ENCODE results near the gene ANKRD44.

ANKRD44 gene

DNA sequence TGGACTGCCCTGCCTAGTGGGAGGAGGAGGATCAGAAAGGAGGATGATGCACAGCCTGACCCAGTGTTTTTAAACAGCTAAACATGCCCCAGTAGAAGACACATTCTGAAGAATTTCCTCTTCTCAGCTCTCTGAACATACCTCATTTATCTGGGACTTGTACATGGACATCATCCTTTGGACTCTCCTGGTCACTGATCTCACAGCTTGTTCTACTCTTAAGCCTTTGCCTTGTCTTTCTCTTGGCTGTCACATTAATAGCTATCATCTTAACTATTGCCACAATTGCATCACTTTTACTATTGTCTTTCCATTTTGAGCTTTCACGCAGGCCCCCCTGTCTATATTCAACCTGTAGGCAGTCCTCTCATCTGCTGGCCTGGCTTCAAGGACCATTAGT lies 342.1 kb downstream of the ANKRD44 start:
- H3K4me3 ChIP-seq (ENCODE audit: low read depth, low read length): no peak overlapping the region
- no peaks in the 10 kb centered on the region for H3K27me3 ChIP-seq (ENCODE audit: control insufficient read depth, insufficient read depth, low read length)
- no peaks in the 10 kb centered on the region for H3K36me3 ChIP-seq (ENCODE audit: control insufficient read depth, insufficient read depth, low read length)
- no peak overlapping the region for H3K9ac ChIP-seq (ENCODE audit: low read depth, low read length)
- H3K4me1 ChIP-seq (ENCODE audit: control insufficient read depth, insufficient read depth, low read length): peaks cover 11% of the 10 kb centered on the region
- H3K9me3 ChIP-seq (ENCODE audit: control insufficient read depth, insufficient read depth, low read length): no peaks in the 10 kb centered on the region

DNA sequence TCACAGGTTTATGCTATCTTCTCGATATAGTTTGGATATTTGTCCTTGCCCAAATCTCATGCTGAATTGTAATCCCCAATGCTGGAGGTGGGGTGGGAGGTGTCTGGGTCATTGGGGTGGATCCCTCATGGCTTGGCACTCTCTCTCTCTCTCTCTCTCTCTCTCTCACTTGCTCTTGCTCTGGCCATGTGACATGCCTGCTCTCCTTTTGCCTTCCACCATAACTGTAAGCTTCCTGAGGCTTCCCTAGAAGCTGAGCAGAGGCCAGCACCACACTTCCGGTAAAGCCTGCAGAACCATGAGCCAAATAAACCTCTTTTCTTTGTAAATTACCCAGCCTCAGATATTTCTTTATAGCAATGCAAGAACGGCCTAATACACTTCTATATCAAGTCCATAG lies 342.8 kb downstream of the ANKRD44 start:
- no peak overlapping the region for H3K4me3 ChIP-seq (ENCODE audit: low read depth, low read length)

DNA sequence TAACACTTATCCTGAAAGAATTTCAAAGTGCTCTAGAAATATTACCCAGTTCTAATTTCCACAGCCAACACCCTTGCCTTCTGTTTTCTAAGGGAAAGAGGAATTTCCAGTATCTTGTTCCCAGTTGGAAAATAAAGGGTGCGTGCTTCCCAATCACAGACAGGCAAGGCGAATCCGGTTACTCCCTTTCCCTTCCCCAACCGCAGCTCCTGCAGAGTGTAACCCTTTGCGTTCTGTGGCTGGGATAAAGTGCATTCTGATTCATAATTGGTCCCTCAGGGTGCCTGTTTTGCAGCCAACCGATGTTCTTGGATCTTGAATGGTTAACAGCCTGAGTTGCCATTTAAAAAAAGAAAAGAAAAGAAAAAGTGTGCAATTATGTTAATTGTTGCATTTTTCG lies 343.5 kb downstream of the ANKRD44 start:
- no peak overlapping the region for H3K9ac ChIP-seq (ENCODE audit: low read depth, low read length)

More for the DNA sequence above, 342.8 kb downstream of the ANKRD44 start:
- no peaks in the 10 kb centered on the region for H3K9me3 ChIP-seq (ENCODE audit: control insufficient read depth, insufficient read depth, low read length)
- no peak overlapping the region for H3K9ac ChIP-seq (ENCODE audit: low read depth, low read length)
- H3K36me3 ChIP-seq (ENCODE audit: control insufficient read depth, insufficient read depth, low read length): no peaks in the 10 kb centered on the region
- peaks cover 11% of the 10 kb centered on the region for H3K4me1 ChIP-seq (ENCODE audit: control insufficient read depth, insufficient read depth, low read length)
- no peaks in the 10 kb centered on the region for H3K27me3 ChIP-seq (ENCODE audit: control insufficient read depth, insufficient read depth, low read length)

DNA sequence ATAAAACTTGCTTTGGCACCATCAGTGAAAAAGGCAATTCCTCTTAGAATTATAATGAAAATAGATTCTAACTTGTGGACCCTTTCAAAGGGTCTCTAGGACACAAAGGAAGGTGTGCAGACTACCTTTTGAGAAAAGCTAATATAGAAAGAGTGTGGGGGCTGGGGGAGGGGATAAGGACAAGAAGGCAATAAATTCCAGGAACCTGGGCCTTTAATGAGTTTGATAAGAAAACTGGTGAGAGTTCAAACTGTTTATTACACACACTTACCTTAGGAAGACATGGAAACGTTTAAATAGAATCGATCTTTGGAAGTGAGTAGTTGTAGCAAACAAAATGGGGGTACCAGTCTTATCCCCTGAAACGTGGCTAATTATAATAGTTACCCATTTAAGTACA lies 344.5 kb downstream of the ANKRD44 start:
- Histone ChIP-seq H3K27me3 (ENCODE audit: control insufficient read depth, insufficient read depth, low read length) (no peaks in the 10 kb centered on the region), H3K36me3 (ENCODE audit: control insufficient read depth, insufficient read depth, low read length) (no peaks in the 10 kb centered on the region), H3K4me1 (ENCODE audit: control insufficient read depth, insufficient read depth, low read length) (peaks cover 7% of the 10 kb centered on the region), H3K4me3 (ENCODE audit: low read depth, low read length) (no peak overlapping the region), H3K9ac (ENCODE audit: low read depth, low read length) (no peak overlapping the region), H3K9me3 (ENCODE audit: control insufficient read depth, insufficient read depth, low read length) (no peaks in the 10 kb centered on the region)

More for the DNA sequence above, 343.5 kb downstream of the ANKRD44 start:
- Histone ChIP-seq H3K36me3 (ENCODE audit: control insufficient read depth, insufficient read depth, low read length) (no peaks in the 10 kb centered on the region), H3K4me3 (ENCODE audit: low read depth, low read length) (no peak overlapping the region), H3K9me3 (ENCODE audit: control insufficient read depth, insufficient read depth, low read length) (no peaks in the 10 kb centered on the region), H3K27me3 (ENCODE audit: control insufficient read depth, insufficient read depth, low read length) (no peaks in the 10 kb centered on the region), H3K4me1 (ENCODE audit: control insufficient read depth, insufficient read depth, low read length) (peaks cover 11% of the 10 kb centered on the region)

DNA sequence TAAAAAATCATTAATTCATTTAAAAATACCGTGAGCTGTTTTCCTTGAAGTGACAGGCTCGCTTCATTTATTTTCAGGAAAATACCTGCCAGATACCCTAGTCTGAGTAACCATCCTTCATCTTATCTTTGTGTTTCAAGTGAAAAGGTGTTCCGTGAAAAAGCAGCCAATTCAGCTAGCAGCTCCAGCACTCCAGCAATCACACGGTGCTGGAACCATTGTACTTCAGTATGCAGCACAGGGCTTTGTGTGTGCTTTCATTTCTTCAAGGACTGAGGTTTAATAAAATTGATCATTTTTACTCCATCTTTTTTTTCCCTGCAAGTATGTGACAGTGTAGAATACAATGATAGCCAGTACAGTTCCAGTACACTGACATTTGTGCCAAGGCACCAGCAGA lies 344.9 kb downstream of the ANKRD44 start:
- Histone ChIP-seq H3K9ac (ENCODE audit: low read depth, low read length) (no peak overlapping the region), H3K4me1 (ENCODE audit: control insufficient read depth, insufficient read depth, low read length) (peaks cover 7% of the 10 kb centered on the region), H3K27me3 (ENCODE audit: control insufficient read depth, insufficient read depth, low read length) (no peaks in the 10 kb centered on the region), H3K36me3 (ENCODE audit: control insufficient read depth, insufficient read depth, low read length) (no peaks in the 10 kb centered on the region), H3K9me3 (ENCODE audit: control insufficient read depth, insufficient read depth, low read length) (no peaks in the 10 kb centered on the region), H3K4me3 (ENCODE audit: low read depth, low read length) (no peak overlapping the region)

GRCh38 chr2:196963961-196964360 lies 346.6 kb downstream of the ANKRD44 start:
- Histone ChIP-seq H3K9ac (ENCODE audit: low read depth, low read length) (no peak overlapping the region), H3K9me3 (ENCODE audit: control insufficient read depth, insufficient read depth, low read length) (no peaks in the 10 kb centered on the region), H3K36me3 (ENCODE audit: control insufficient read depth, insufficient read depth, low read length) (no peaks in the 10 kb centered on the region), H3K4me3 (ENCODE audit: low read depth, low read length) (no peak overlapping the region), H3K27me3 (ENCODE audit: control insufficient read depth, insufficient read depth, low read length) (no peaks in the 10 kb centered on the region), H3K4me1 (ENCODE audit: control insufficient read depth, insufficient read depth, low read length) (peaks cover 7% of the 10 kb centered on the region)

- Histone ChIP-seq H3K4me1 (ENCODE audit: control insufficient read depth, insufficient read depth, low read length) (peaks cover 8% of the 10 kb centered on the region), H3K9ac (ENCODE audit: low read depth, low read length) (no peak overlapping the region)
These were observed 347.5 kb downstream of the ANKRD44 start for GRCh38 chr2:196963043-196963442.

GRCh38 chr2:196962325-196962724 lies 348.3 kb downstream of the ANKRD44 start:
- H3K4me3 ChIP-seq (ENCODE audit: low read depth, low read length): no peak overlapping the region
- no peaks in the 10 kb centered on the region for H3K27me3 ChIP-seq (ENCODE audit: control insufficient read depth, insufficient read depth, low read length)
- peaks cover 9% of the 10 kb centered on the region for H3K4me1 ChIP-seq (ENCODE audit: control insufficient read depth, insufficient read depth, low read length)
- H3K9ac ChIP-seq (ENCODE audit: low read depth, low read length): no peak overlapping the region
- no peaks in the 10 kb centered on the region for H3K9me3 ChIP-seq (ENCODE audit: control insufficient read depth, insufficient read depth, low read length)
- H3K36me3 ChIP-seq (ENCODE audit: control insufficient read depth, insufficient read depth, low read length): no peaks in the 10 kb centered on the region

More at GRCh38 chr2:196963043-196963442, 347.5 kb downstream of the ANKRD44 start:
- Histone ChIP-seq H3K36me3 (ENCODE audit: control insufficient read depth, insufficient read depth, low read length) (no peaks in the 10 kb centered on the region), H3K27me3 (ENCODE audit: control insufficient read depth, insufficient read depth, low read length) (no peaks in the 10 kb centered on the region), H3K4me3 (ENCODE audit: low read depth, low read length) (no peak overlapping the region), H3K9me3 (ENCODE audit: control insufficient read depth, insufficient read depth, low read length) (no peaks in the 10 kb centered on the region)

DNA sequence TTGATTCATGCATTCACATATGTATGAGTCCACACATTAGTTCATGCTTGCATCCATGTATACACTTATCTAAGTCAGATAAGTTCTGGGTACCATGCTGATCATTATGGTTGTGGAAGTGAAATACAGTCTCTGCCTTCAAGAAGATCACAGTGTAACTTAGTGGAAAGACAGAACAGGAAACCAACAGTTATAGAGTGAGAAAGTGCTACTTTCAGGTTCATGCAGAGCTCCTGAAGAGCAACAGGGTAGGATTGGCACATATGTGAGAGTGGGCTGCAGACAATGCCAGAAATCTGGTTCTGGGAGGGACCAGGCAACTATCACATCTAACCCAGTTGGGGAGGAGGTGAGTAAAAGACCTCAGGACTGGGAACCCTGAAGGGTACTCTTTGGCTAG lies 348.7 kb downstream of the ANKRD44 start:
- Histone ChIP-seq H3K9me3 (ENCODE audit: control insufficient read depth, insufficient read depth, low read length) (no peaks in the 10 kb centered on the region), H3K4me1 (ENCODE audit: control insufficient read depth, insufficient read depth, low read length) (peaks cover 8% of the 10 kb centered on the region), H3K4me3 (ENCODE audit: low read depth, low read length) (no peak overlapping the region), H3K36me3 (ENCODE audit: control insufficient read depth, insufficient read depth, low read length) (no peaks in the 10 kb centered on the region), H3K27me3 (ENCODE audit: control insufficient read depth, insufficient read depth, low read length) (no peaks in the 10 kb centered on the region), H3K9ac (ENCODE audit: low read depth, low read length) (no peak overlapping the region)

DNA sequence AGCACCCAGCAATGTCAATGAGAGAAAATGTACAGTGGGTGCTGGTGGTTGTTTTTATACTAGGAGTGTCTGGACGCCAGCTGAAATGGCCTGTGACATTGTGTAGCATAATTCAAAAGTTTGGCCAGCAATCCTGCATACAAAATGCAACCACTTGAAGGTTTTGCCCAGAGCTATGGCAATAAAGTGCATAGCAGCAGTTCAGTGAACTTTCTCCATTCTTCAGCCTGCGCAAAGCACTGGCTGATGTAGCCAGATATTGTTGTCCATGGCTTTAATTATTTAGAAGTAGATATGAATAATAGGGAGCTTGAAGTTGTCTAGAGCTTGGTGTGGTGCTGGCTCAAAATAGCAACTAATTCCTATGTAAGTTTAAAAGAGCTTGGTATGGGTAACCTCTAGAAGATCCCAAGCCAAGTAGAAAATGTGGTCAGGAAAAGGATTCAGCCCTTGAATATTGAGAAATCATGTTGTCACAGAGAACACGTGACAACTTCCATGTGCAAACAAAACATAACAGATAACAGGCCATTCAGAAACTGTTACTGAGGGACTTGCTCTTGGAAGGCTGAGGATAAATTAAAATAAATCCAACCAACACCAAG lies 350.7 kb downstream of the ANKRD44 start:
- peaks cover 8% of the 10 kb centered on the region for H3K4me1 ChIP-seq (ENCODE audit: control insufficient read depth, insufficient read depth, low read length)
- H3K9ac ChIP-seq (ENCODE audit: low read depth, low read length): no peak overlapping the region
- H3K27me3 ChIP-seq (ENCODE audit: control insufficient read depth, insufficient read depth, low read length): no peaks in the 10 kb centered on the region
- H3K9me3 ChIP-seq (ENCODE audit: control insufficient read depth, insufficient read depth, low read length): no peaks in the 10 kb centered on the region
- H3K4me3 ChIP-seq (ENCODE audit: low read depth, low read length): no peak overlapping the region
- no peaks in the 10 kb centered on the region for H3K36me3 ChIP-seq (ENCODE audit: control insufficient read depth, insufficient read depth, low read length)

GRCh38 chr2:196959281-196959680 lies 351.3 kb downstream of the ANKRD44 start:
- no peaks in the 10 kb centered on the region for H3K9me3 ChIP-seq (ENCODE audit: control insufficient read depth, insufficient read depth, low read length)
- peaks cover 8% of the 10 kb centered on the region for H3K4me1 ChIP-seq (ENCODE audit: control insufficient read depth, insufficient read depth, low read length)
- no peaks in the 10 kb centered on the region for H3K36me3 ChIP-seq (ENCODE audit: control insufficient read depth, insufficient read depth, low read length)
- no peak overlapping the region for H3K9ac ChIP-seq (ENCODE audit: low read depth, low read length)
- H3K27me3 ChIP-seq (ENCODE audit: control insufficient read depth, insufficient read depth, low read length): no peaks in the 10 kb centered on the region
- no peak overlapping the region for H3K4me3 ChIP-seq (ENCODE audit: low read depth, low read length)

DNA sequence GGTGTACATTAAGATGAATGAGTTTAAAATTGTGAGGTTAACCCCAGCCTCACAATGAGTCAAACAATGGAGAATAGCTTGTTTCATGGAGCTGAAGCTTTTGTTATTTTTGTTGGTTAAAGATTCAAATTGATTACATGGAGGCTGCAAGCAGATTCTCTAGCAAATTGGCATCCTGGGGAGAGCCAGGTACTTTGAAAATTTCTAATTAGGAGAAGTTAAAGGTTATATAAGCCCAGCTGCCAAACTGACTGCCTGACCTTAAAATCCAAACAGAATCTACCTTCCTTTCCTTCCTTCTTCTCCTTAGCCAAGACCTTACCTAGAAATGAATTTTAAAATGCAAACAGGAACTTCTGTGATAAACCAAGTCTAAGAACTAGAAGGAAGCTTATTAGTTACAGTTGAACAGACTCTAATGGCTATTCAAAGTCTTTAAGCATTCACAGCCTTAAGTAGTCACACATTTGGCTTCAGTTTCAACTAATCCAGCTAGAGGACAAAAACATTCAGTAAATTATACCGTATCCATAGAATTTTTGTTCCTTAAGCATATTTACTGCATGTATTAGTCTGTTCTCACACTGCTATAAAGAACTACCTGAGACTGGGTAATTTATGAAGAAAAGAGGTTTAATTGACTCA lies 352.6 kb downstream of the ANKRD44 start:
- H3K4me1 ChIP-seq (ENCODE audit: control insufficient read depth, insufficient read depth, low read length): peaks cover 8% of the 10 kb centered on the region
- no peak overlapping the region for H3K4me3 ChIP-seq (ENCODE audit: low read depth, low read length)
- no peak overlapping the region for H3K9ac ChIP-seq (ENCODE audit: low read depth, low read length)
- no peaks in the 10 kb centered on the region for H3K9me3 ChIP-seq (ENCODE audit: control insufficient read depth, insufficient read depth, low read length)
- no peaks in the 10 kb centered on the region for H3K27me3 ChIP-seq (ENCODE audit: control insufficient read depth, insufficient read depth, low read length)
- H3K36me3 ChIP-seq (ENCODE audit: control insufficient read depth, insufficient read depth, low read length): no peaks in the 10 kb centered on the region

Data from iPS-15b (cell line).